HUES64 (cell line): ENCODE results near the gene AFM.

ENCODE experiments used
- H3K27ac ChIP-seq: 2 replicates; pipeline ENCODE4 v1.7.0; 2013; ENCODE audit warnings: low read depth, low read length, inconsistent platforms
- H3K27me3 ChIP-seq: 2 replicates; pipeline ENCODE4 v1.6.1; 2013; ENCODE audit warnings: mild to moderate bottlenecking, low read length; ENCODE audit not compliant: insufficient read depth
- H3K36me3 ChIP-seq: 2 replicates; pipeline ENCODE4 v1.6.1; 2013; ENCODE audit warnings: mild to moderate bottlenecking, low read length; ENCODE audit not compliant: insufficient read depth
- H3K4me1 ChIP-seq: 2 replicates; pipeline ENCODE4 v1.6.1; 2013; ENCODE audit warnings: mild to moderate bottlenecking, low read length, moderate library complexity; ENCODE audit not compliant: insufficient read depth
- H3K4me3 ChIP-seq: 2 replicates; pipeline ENCODE4 v1.5.1; 2013; ENCODE audit warnings: mild to moderate bottlenecking, low read length, moderate library complexity
- H3K9ac ChIP-seq: 2 replicates; pipeline ENCODE4 v1.6.1; 2013; ENCODE audit warnings: mild to moderate bottlenecking, low read depth, low read length
- H3K9me3 ChIP-seq: 2 replicates; pipeline ENCODE4 v1.6.1; 2013; ENCODE audit warnings: low read depth, low read length; ENCODE audit not compliant: insufficient read depth
- WGBS: fragments of 150-250, 120-280 bp; methylation state at CpG from one replicate; pipeline ENCODE4 v1.1.7; 2013; ENCODE audit warnings: missing lambda C conversion rate; 5-methylcytosine and 5-hydroxymethylcytosine counted together

The AFM gene

DNA sequence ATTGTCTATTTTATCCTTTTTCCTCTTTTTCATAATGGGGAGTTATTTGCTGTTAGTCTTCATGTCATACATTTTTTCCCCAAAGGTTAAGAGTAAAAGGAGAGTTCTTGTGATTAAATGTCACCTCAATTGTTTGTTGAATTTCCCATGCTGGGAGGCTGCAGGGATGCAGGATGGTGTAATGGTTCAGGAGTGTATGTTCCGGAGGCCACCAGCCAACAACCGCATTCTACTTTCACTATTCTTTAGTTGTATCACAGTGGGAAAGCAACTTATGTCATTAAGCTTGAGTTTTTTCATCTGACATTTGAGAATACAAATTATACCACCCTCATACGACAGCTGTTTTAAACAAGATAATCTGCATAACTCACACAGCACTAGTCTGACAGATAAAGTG, 30.1 kb upstream of the AFM start:
- Histone ChIP-seq H3K4me3 (no peak overlapping the region), H3K27ac (peak overlapping the region; percentile 94; the same call in 1 of the 2 replicates), H3K9ac (no peak overlapping the region), H3K9me3 (no peaks in the 10 kb centered on the region), H3K27me3 (peaks cover 4% of the 10 kb centered on the region; the same call in 1 of the 2 replicates), H3K4me1 (peaks cover 69% of the 10 kb centered on the region), H3K36me3 (no peaks in the 10 kb centered on the region)
- 18% methylated on average over 1 of the region's 3 CpGs for WGBS

GRCh38 chr4:73451981-73452747, 29.4 kb upstream of the AFM start:
- H3K27me3 ChIP-seq, result peaks cover 4% of the 10 kb centered on the region; the same call in 1 of the 2 replicates
- H3K36me3 ChIP-seq, result no peaks in the 10 kb centered on the region
- H3K4me1 ChIP-seq, result peaks cover 66% of the 10 kb centered on the region
- H3K27ac ChIP-seq, result peak overlapping the region; percentile 94
- no peaks in the 10 kb centered on the region for H3K9me3 ChIP-seq
- H3K4me3 ChIP-seq, result no peak overlapping the region
- WGBS, result 91% methylated on average over 4 of the region's 4 CpGs
- 0 out of 2 replicates have a peak overlapping the region, but pooled peaks have one; percentile 12 for H3K9ac ChIP-seq

DNA sequence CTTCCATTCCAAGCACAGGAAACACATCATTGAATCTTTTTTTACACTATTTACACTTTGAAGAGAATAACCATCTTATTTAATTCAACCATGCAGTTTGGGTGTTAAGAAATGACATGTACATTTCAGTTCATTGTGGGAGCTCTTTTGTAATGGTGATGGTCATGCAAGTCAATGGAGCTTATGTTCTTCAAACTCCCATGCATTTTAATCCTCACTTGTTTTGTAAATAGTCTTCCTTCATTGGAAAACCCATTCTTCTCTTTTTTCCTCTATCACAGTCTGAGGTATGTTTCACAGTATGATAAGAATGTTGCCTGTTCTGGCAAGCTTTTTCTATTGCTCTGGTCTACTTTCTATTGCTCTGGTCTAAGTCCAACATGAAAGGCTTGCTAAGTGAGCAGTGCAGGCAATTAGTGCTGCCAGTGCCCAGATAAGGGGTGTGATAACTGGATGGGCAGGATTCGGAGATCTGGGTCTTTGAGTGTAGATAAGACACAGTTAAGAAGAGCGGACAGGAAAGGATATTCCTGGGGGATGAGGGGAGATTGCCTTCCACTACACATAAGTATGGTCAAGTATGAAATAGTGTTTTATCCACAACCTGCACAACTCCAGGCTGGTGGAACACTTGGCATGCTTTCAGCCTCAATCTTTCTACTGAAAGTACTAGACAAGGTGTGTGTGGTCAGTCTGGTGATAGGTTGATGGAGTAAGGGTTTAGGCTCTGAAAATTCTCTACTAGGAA, 28.4 kb upstream of the AFM start:
- peaks cover 66% of the 10 kb centered on the region for H3K4me1 ChIP-seq
- no peaks in the 10 kb centered on the region for H3K36me3 ChIP-seq
- H3K4me3 ChIP-seq, result no peak overlapping the region
- H3K27me3 ChIP-seq, result peaks cover 4% of the 10 kb centered on the region; the same call in 1 of the 2 replicates
- no peak overlapping the region for H3K9ac ChIP-seq
- H3K27ac ChIP-seq, result peak overlapping the region; percentile 94
- 59% methylated on average over 1 of the region's 2 CpGs for WGBS
- no peaks in the 10 kb centered on the region for H3K9me3 ChIP-seq

- H3K9ac ChIP-seq, result no peak overlapping the region
- peak overlapping the region; percentile 54; the same call in 1 of the 2 replicates for H3K27ac ChIP-seq
- no peaks in the 10 kb centered on the region for H3K9me3 ChIP-seq
Measured at GRCh38 chr4:73453701-73454005, 27.9 kb upstream of the AFM start.

GRCh38 chr4:73454920-73455319, 26.6 kb upstream of the AFM start:
- Histone ChIP-seq H3K4me3 (no peak overlapping the region), H3K27ac (no peak overlapping the region), H3K4me1 (peaks cover 52% of the 10 kb centered on the region), H3K27me3 (peaks cover 4% of the 10 kb centered on the region; the same call in 1 of the 2 replicates), H3K9ac (no peak overlapping the region), H3K9me3 (no peaks in the 10 kb centered on the region), H3K36me3 (no peaks in the 10 kb centered on the region)
- 100% methylated on average over 2 of the region's 3 CpGs for WGBS

More at GRCh38 chr4:73453701-73454005, 27.9 kb upstream of the AFM start:
- no peaks in the 10 kb centered on the region for H3K36me3 ChIP-seq
- no peak overlapping the region for H3K4me3 ChIP-seq
- H3K4me1 ChIP-seq, result peaks cover 65% of the 10 kb centered on the region
- peaks cover 4% of the 10 kb centered on the region; the same call in 1 of the 2 replicates for H3K27me3 ChIP-seq

- 96% methylated on average over 4 of the region's 5 CpGs for WGBS
- H3K36me3 ChIP-seq, result no peaks in the 10 kb centered on the region
- peaks cover 38% of the 10 kb centered on the region for H3K4me1 ChIP-seq
- no peak overlapping the region for H3K9ac ChIP-seq
- peaks cover 4% of the 10 kb centered on the region; the same call in 1 of the 2 replicates for H3K27me3 ChIP-seq
- H3K9me3 ChIP-seq, result no peaks in the 10 kb centered on the region
- H3K27ac ChIP-seq, result no peak overlapping the region
- H3K4me3 ChIP-seq, result no peak overlapping the region
Measured at GRCh38 chr4:73456177-73457022, 25.1 kb upstream of the AFM start.

- WGBS, result 98% methylated on average over 3 of the region's 4 CpGs
- Histone ChIP-seq H3K9ac (no peak overlapping the region), H3K9me3 (no peaks in the 10 kb centered on the region), H3K4me3 (no peak overlapping the region), H3K27me3 (no peaks in the 10 kb centered on the region), H3K4me1 (peaks cover 17% of the 10 kb centered on the region), H3K27ac (no peak overlapping the region), H3K36me3 (no peaks in the 10 kb centered on the region)
Measured at GRCh38 chr4:73458184-73459047, 23.1 kb upstream of the AFM start.

DNA sequence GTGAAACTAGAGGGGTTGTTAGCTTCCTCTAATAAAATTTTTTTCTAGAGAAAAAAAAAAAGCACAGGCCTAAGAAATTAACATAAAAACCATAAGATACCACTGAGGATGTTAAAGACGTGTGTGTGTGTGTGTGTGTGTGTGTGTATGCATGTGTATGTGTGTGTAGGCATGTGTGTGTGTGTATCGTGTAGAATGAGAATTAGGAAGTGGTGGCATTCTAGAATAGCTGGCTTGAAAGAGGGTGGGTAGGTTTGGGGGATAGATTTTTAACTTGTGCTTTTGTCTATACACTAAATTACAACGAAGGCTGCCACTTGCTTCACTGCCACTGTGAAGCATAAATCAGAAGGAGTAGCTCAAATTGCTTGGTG, 22.5 kb upstream of the AFM start:
- H3K27me3 ChIP-seq, result no peaks in the 10 kb centered on the region
- peaks cover 11% of the 10 kb centered on the region for H3K4me1 ChIP-seq
- no peak overlapping the region for H3K9ac ChIP-seq
- 78% methylated on average over 3 of the region's 3 CpGs for whole genome bisulfite sequencing
- no peak overlapping the region for H3K27ac ChIP-seq
- no peaks in the 10 kb centered on the region for H3K36me3 ChIP-seq
- H3K9me3 ChIP-seq, result no peaks in the 10 kb centered on the region
- H3K4me3 ChIP-seq, result no peak overlapping the region

- H3K36me3 ChIP-seq, result no peaks in the 10 kb centered on the region
- H3K27ac ChIP-seq, result no peak overlapping the region
- no peak overlapping the region for H3K4me3 ChIP-seq
- no peaks in the 10 kb centered on the region for H3K27me3 ChIP-seq
- 94% methylated on average over 2 of the region's 4 CpGs for WGBS
- H3K9ac ChIP-seq, result no peak overlapping the region
- H3K9me3 ChIP-seq, result no peaks in the 10 kb centered on the region; the same call in 1 of the 2 replicates
- no peaks in the 10 kb centered on the region for H3K4me1 ChIP-seq
Measured at GRCh38 chr4:73460913-73461522, 20.5 kb upstream of the AFM start.

DNA sequence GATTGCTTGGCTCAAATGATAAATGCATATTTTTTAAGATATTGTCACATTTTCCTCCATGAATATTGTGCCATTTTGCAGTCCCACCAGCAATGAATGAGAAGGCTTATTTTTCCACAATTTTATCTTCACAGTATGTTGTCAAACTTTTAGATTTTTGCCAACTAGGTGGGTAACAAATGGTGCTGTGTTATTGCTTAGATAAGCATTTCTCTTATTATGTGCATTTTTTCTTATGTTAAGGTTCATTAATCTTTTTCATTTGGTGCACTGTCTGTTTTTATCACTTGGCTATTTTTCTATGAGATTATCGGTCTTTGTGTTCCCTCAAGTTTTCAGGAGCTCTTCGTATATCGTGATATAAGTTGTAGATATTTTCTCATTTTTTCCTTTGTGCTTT, 13.4 kb upstream of the AFM start:
- no peak overlapping the region for H3K4me3 ChIP-seq
- H3K4me1 ChIP-seq, result no peaks in the 10 kb centered on the region
- WGBS, result 100% methylated on average over 2 of the region's 3 CpGs
- no peaks in the 10 kb centered on the region for H3K27me3 ChIP-seq
- H3K9me3 ChIP-seq, result no peaks in the 10 kb centered on the region; the same call in 1 of the 2 replicates
- no peak overlapping the region for H3K9ac ChIP-seq
- no peak overlapping the region for H3K27ac ChIP-seq
- H3K36me3 ChIP-seq, result no peaks in the 10 kb centered on the region
